K562 (cell line): ENCODE data around the gene CHD6. TPM values are rescaled to one million over a fixed set of nuclear protein-coding genes. Genes with fewer than 3 reads are reported as not detected.

Experiments used
- L3MBTL2 ChIP-seq: fragments of 450-650 bp; IDR thresholded peaks from 2 replicates; pipeline ENCODE4 v1.6.1; 2016; ENCODE audit warnings: mild to moderate bottlenecking, moderate library complexity
- MTA2 ChIP-seq: fragments of 450-650 bp; IDR thresholded peaks from 2 replicates; pipeline ENCODE4 v1.6.1; 2016; ENCODE audit warnings: low read depth
- RCOR1 ChIP-seq, 2 experiments: IDR thresholded peaks; 2 replicates each; pipeline ENCODE4 v1.6.1; 2012; ENCODE audit warnings: low read depth in 2 of 2, low read length in 2 of 2, borderline replicate concordance in 1 of 2, improper control_type of control experiment in 1 of 2
- TAL1 ChIP-seq: fragments of 450-650 bp; IDR thresholded peaks from 2 replicates; pipeline ENCODE4 v1.6.1; 2016; ENCODE audit warnings: mild to moderate bottlenecking
- TBL1XR1 ChIP-seq, 2 experiments: IDR thresholded peaks; 2 replicates each; pipeline ENCODE4 v1.6.1; 2012; ENCODE audit warnings: improper control_type of control experiment in 2 of 2, low read length in 2 of 2, mild to moderate bottlenecking in 1 of 2
- ZNF609 ChIP-seq: sonication (generic); formaldehyde crosslinking; IDR thresholded peaks from 2 replicates; pipeline ENCODE4 v1.8.1; 2023; ENCODE audit warnings: missing genetic modification reagents, mild to moderate bottlenecking, borderline replicate concordance
- ZNF778 ChIP-seq: fragments of 450-650 bp; formaldehyde crosslinking; IDR thresholded peaks from 2 replicates; pipeline ENCODE4 v1.4.0; 2020; ENCODE audit warnings: mild to moderate bottlenecking, moderate library complexity
- polyA plus RNA-seq, 8 experiments: library from polyadenylated mRNA; depleted of rRNA in 4 of 8; stranded (reverse) in 5 of 8; unstranded in 3 of 8; fragments of >200 nt; fragmentation: Nextera tagmentation in 2 of 8; fragmentation: Illumina TruSeq in 1 of 8; extraction: Ambion mirVana in 2 of 8; extraction: Trizol in 1 of 8; gene quantifications; 2 replicates each; pipeline versions ENCODE4 v1.2.1 to v1.2.3, GENCODE V29; 2011 to 2014; ENCODE audit warnings: inconsistent platforms in 1 of 8, missing spikeins in 1 of 8
- total RNA-seq, 7 experiments: library from RNA; depleted of rRNA in 6 of 7; stranded (reverse); fragments of >200 nt in 6 of 7; fragmentation: Illumina TruSeq in 2 of 7; extraction: Trizol in 2 of 7; gene quantifications; 2 replicates each; pipeline versions ENCODE4 v1.2.1 to v1.2.3, GENCODE V29; 2011 to 2021; ENCODE audit warnings: low replicate concordance in 1 of 7
- TF ChIP-seq, protein P1 (sequence below): fragments of 450-650 bp; IDR thresholded peaks from 2 replicates; pipeline ENCODE4 v1.6.1; 2016; ENCODE audit warnings: mild to moderate bottlenecking, moderate library complexity
- TF ChIP-seq, protein P2 (sequence below): fragments of 250-450 bp; sonication (Bioruptor Pico); IDR thresholded peaks from 2 replicates; pipeline ENCODE4 v1.8.0; 2022; ENCODE audit warnings: moderate library complexity, mild to moderate bottlenecking, inconsistent platforms

CHD6 gene
- total and polyA plus RNA-seq, 9 of the 15 experiments (the other 6 are each of a cell fraction or from before 2014, with no cell fraction given), result 3.9 to 24.2 (median 12.8) TPM

DNA sequence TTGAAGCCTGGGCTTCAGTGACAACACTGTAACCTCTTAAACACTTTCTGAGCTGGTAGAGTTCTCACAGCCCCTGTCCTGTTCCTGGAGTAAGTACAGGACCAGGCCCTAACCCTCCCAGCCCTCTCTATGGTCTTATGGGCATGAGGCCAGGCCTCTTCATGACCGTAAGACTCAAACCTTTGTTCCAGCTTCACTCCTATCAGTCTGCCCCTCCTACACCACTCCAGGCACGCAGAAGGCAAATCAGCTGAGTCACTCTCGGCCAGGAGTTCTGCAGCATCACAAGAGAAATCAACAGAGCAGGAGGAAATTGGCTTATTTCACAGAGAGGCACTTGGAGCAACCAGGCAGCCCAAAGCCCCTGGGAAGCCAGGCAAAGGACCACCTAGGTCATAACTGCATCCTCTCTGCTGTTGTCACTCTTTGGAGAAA is 25.3 kb upstream of the CHD6 start (continued):
- TF ChIP-seq, protein P1, sequence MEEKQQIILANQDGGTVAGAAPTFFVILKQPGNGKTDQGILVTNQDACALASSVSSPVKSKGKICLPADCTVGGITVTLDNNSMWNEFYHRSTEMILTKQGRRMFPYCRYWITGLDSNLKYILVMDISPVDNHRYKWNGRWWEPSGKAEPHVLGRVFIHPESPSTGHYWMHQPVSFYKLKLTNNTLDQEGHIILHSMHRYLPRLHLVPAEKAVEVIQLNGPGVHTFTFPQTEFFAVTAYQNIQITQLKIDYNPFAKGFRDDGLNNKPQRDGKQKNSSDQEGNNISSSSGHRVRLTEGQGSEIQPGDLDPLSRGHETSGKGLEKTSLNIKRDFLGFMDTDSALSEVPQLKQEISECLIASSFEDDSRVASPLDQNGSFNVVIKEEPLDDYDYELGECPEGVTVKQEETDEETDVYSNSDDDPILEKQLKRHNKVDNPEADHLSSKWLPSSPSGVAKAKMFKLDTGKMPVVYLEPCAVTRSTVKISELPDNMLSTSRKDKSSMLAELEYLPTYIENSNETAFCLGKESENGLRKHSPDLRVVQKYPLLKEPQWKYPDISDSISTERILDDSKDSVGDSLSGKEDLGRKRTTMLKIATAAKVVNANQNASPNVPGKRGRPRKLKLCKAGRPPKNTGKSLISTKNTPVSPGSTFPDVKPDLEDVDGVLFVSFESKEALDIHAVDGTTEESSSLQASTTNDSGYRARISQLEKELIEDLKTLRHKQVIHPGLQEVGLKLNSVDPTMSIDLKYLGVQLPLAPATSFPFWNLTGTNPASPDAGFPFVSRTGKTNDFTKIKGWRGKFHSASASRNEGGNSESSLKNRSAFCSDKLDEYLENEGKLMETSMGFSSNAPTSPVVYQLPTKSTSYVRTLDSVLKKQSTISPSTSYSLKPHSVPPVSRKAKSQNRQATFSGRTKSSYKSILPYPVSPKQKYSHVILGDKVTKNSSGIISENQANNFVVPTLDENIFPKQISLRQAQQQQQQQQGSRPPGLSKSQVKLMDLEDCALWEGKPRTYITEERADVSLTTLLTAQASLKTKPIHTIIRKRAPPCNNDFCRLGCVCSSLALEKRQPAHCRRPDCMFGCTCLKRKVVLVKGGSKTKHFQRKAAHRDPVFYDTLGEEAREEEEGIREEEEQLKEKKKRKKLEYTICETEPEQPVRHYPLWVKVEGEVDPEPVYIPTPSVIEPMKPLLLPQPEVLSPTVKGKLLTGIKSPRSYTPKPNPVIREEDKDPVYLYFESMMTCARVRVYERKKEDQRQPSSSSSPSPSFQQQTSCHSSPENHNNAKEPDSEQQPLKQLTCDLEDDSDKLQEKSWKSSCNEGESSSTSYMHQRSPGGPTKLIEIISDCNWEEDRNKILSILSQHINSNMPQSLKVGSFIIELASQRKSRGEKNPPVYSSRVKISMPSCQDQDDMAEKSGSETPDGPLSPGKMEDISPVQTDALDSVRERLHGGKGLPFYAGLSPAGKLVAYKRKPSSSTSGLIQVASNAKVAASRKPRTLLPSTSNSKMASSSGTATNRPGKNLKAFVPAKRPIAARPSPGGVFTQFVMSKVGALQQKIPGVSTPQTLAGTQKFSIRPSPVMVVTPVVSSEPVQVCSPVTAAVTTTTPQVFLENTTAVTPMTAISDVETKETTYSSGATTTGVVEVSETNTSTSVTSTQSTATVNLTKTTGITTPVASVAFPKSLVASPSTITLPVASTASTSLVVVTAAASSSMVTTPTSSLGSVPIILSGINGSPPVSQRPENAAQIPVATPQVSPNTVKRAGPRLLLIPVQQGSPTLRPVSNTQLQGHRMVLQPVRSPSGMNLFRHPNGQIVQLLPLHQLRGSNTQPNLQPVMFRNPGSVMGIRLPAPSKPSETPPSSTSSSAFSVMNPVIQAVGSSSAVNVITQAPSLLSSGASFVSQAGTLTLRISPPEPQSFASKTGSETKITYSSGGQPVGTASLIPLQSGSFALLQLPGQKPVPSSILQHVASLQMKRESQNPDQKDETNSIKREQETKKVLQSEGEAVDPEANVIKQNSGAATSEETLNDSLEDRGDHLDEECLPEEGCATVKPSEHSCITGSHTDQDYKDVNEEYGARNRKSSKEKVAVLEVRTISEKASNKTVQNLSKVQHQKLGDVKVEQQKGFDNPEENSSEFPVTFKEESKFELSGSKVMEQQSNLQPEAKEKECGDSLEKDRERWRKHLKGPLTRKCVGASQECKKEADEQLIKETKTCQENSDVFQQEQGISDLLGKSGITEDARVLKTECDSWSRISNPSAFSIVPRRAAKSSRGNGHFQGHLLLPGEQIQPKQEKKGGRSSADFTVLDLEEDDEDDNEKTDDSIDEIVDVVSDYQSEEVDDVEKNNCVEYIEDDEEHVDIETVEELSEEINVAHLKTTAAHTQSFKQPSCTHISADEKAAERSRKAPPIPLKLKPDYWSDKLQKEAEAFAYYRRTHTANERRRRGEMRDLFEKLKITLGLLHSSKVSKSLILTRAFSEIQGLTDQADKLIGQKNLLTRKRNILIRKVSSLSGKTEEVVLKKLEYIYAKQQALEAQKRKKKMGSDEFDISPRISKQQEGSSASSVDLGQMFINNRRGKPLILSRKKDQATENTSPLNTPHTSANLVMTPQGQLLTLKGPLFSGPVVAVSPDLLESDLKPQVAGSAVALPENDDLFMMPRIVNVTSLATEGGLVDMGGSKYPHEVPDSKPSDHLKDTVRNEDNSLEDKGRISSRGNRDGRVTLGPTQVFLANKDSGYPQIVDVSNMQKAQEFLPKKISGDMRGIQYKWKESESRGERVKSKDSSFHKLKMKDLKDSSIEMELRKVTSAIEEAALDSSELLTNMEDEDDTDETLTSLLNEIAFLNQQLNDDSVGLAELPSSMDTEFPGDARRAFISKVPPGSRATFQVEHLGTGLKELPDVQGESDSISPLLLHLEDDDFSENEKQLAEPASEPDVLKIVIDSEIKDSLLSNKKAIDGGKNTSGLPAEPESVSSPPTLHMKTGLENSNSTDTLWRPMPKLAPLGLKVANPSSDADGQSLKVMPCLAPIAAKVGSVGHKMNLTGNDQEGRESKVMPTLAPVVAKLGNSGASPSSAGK, result peak; percentile 48
- TF ChIP-seq TAL1 (peak; percentile 7; the same call in 1 of the 2 replicates), L3MBTL2 (peak; percentile 79), MTA2 (no peak), ZNF609 (CRISPR knock-in tag) (no peak), TBL1XR1 (IDR thresholded peaks at IDR 0.05; ENCODE audit: low read length in 2 of 2) (peak in 1 of 2 experiments; percentile 54; a peak in 1 of 4 replicates), RCOR1 (IDR thresholded peaks at IDR 0.05; ENCODE audit: borderline replicate concordance in 1 of 2, low read depth in 2 of 2, low read length in 2 of 2) (peak in 1 of 2 experiments; percentile 83; a peak in 2 of 4 replicates), ZNF778 (CRISPR knock-in tag) (no peak)
- TF ChIP-seq, protein P2, sequence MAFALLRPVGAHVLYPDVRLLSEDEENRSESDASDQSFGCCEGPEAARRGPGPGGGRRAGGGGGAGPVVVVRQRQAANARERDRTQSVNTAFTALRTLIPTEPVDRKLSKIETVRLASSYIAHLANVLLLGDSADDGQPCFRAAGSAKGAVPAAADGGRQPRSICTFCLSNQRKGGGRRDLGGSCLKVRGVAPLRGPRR (CRISPR knock-in tag), result no peak
